Myocyte (in vitro differentiated cells): ENCODE data around the gene HDAC6. TPM values are rescaled to one million over a fixed set of nuclear protein-coding genes. Genes with fewer than 3 reads are reported as not detected.
"Not testable (repeated sequence)": the region's sequence is repeated elsewhere in the genome, so short reads cannot be mapped to it uniquely, and the experiment has no call there.

Experiments
- DNase-seq: peaks from one replicate; pipeline ENCODE4 v3.0.0-alpha.2; 2012; ENCODE audit warnings: low read depth
- total RNA-seq: library from RNA; depleted of rRNA; stranded (reverse); fragments of >200 nt; gene quantifications from 2 replicates; pipeline ENCODE4 v1.2.3, GENCODE V29; 2014

The HDAC6 gene
- total RNA-seq, 1 donor from 2014 or later = 60.8 TPM

DNA sequence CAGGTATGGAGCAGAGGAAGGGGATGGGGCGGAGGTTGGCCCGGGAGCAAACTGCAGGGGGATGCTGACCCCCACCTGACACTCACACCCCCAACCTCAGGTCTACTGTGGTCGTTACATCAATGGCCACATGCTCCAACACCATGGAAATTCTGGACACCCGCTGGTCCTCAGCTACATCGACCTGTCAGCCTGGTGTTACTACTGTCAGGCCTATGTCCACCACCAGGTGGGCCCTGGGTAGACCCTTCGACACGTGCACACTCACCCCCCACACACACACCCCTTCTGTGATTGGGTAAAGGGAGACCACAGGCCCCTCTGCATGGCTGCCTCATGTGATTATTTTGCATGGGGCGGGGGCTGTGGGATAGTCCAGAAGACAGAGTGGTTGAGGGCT is 22.2 kb downstream of the HDAC6 start:
- DNase-seq = no peak

- no peak for DNase-seq
Measured at GRCh38 chrX:48826135-48826875, 24.4 kb downstream of the HDAC6 start, which contains the start of gene ERAS. Gene ERAS, plus strand, starts transcription at chrX:48826513. Its CDS starts 2,611 bp downstream, at chrX:48829124.

GRCh38 chrX:48826876-48827653 is 25.2 kb downstream of the HDAC6 start:
- DNase-seq = no peak

GRCh38 chrX:48827654-48827968 is 25.7 kb downstream of the HDAC6 start:
- DNase-seq = no peak

- DNase-seq = no peak
Measured at GRCh38 chrX:48829016-48829735, 27.3 kb downstream of the HDAC6 start.

- no peak for DNase-seq
Measured at GRCh38 chrX:48831136-48831908, 29.5 kb downstream of the HDAC6 start.

GRCh38 chrX:48831909-48832291 is 30.0 kb downstream of the HDAC6 start:
- no peak for DNase-seq

GRCh38 chrX:48833542-48834138 is 31.8 kb downstream of the HDAC6 start:
- no peak for DNase-seq

- DNase-seq = no peak
Measured at GRCh38 chrX:48834383-48834709, 32.5 kb downstream of the HDAC6 start.

DNA sequence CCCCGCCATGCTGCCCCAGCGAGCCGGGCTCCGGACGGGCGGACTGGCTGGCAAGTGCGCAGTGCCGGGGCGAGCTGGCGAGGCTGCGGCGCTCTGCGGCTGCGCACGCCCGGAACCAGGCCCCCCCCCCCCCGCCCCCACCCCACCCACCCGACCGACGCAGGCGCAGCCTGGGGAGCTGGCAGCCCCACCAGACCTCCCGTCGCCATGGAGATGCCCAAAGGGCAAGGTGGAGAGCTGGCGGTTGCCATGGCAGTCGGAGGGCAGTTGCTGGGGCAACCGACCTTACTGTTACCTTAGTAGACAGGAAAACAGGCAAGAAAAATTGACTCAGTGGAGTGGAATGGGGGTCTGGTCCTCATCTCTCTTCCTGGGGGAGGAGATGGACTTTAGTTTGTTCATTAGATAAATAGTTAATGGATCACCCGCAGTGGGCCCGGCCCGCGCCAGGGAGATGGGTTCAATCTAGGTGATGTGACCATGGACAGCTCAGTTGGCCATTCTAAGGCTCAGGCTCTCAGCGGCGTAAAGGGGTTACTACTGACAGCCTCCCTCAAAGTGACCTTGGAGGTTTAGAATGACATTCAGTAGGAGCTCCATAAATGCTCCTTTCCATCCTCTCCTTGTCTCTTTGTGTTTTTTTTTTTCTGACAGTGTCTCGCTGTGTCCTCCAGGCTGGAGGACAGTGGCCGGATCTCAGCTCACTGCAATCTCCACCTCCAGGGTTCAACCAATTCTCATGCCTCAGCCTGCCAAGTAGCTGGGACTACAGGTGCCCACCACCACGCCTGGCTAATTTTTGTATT is 33.9 kb downstream of the HDAC6 start, which contains the start of gene PCSK1N:
TSS of gene PCSK1N (minus strand) at position 87 of the 806 bp plus-strand sequence. CDS start at position 9, 78 bp downstream.
- DNase-seq = no peak

DNA sequence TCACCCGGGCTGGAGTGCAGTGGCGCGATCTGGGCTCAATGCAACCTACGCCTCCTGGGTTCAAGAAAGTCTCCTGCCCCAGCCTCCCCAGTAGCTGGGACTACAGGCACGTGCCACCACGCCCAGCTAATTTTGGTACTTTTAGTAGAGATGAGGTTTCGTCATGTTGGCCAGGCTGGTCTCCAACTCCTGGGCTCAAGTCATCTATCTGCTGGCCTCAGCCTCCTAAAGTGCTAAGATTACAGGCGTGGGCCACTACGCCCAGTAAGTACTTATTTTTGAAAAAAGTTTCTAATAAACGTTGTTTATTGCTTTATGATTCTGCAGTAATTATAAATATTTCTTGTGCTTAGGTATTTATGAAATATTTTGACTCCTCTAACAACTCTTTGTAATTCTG is 37.8 kb downstream of the HDAC6 start:
- no peak for DNase-seq

DNA sequence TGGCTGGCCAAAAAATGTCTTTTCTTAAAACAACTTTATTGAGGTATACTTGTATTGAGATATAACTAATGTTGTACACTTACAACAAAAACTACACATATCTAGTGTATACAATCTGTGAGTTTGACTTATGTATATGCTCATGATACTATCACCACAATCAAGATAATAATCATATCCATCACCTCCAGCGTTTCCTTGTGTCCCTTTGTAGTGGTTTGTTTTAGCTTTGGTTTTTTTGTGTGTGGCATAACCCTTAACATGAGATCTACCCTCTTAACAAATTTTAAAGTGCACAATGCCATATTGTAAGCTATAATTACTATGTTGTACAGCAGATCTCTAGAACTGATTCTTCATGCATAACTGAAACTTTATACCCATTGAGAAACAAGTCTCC is 47.0 kb downstream of the HDAC6 start:
- no peak for DNase-seq

DNA sequence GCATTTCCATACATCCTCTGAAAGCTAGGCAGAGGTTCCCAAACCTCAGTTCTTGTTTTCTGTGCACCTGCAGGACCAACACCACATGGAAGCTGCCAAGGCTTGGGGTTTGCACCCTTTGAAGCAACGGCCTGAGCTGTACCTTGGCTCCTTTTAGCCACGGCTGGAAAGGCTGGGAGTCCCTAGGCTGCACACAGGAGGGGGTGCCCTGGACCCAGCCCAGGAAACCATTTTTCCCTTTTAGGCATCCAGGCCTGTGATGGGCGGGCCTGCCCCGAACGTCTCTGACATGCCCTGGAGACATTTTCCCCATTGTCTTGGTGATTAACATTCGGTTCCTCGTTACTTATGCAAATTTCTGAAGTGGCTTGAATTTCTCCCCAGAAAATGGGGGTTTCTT is 51.0 kb downstream of the HDAC6 start:
- DNase-seq = no peak

- not testable (repeated sequence) for DNase-seq
Measured at GRCh38 chrX:48853494-48853893, 51.6 kb downstream of the HDAC6 start.

GRCh38 chrX:48854121-48854804 is 52.4 kb downstream of the HDAC6 start:
- DNase-seq = not testable (repeated sequence)

- peak; percentile 19 for DNase-seq
Measured at GRCh38 chrX:48854898-48855297, 53.0 kb downstream of the HDAC6 start.

DNA sequence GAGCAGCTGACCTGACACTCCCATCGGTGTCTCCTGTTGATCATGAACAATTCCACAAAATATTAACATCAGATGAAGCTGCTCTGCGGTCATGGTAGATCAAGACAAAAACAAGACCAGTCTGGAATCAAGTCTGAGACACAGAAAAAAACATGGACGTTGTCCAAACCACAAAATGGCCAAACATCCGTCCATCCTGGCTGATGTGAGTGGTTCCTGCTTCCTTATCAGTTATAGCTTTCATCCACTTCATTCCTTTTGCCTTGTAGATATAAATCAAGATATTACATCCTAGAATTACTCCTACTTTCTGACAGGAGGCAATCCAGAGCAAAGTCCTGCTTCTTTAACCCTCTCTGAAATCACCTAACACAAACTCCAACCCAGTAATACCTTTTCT is 62.3 kb downstream of the HDAC6 start:
- peak; percentile 49 for DNase-seq

- not testable (repeated sequence) for DNase-seq
Measured at GRCh38 chrX:48872017-48872416, 70.2 kb downstream of the HDAC6 start.
